C4-2B (cell line): Measurements from ENCODE around the gene MYPN.

Experiments used
- ZFX ChIP-seq: fragments of 450-650 bp; IDR thresholded peaks from 2 replicates; pipeline ENCODE4 v1.6.1; 2017
- TF ChIP-seq, protein P1 (sequence below): fragments of 450-650 bp; conservative IDR thresholded peaks from 2 replicates; pipeline ENCODE4 v1.5.1; 2017; ENCODE audit warnings: mild to moderate bottlenecking

DNA sequence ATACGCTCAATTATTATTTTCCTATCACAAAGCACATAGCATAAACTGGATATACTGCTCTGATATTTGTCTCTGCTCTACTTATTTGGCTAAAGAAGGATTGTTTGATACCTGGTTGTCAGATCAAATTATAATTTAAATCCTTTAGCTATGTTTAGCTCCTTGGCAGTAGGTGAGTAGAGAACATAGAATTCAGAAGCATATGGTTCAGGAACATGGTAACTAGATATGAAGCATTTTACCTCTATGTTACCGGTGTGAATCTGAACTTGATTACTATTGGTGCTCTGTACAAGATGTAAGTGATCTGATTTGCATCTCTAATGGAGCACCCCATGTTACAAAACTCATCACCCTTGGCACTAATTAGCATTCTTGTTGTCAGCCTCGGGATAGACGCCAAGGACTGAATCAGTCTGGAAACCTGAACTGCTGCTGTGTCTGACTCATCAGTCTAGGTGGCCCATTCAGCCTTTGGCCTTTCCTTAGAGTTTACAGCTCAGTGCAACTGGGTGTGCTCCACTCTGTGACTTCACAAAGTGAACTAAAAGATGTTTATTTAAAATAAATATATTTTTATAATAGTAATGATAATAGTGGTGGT is 12.3 kb upstream of the MYPN start:
- TF ChIP-seq, protein P1, sequence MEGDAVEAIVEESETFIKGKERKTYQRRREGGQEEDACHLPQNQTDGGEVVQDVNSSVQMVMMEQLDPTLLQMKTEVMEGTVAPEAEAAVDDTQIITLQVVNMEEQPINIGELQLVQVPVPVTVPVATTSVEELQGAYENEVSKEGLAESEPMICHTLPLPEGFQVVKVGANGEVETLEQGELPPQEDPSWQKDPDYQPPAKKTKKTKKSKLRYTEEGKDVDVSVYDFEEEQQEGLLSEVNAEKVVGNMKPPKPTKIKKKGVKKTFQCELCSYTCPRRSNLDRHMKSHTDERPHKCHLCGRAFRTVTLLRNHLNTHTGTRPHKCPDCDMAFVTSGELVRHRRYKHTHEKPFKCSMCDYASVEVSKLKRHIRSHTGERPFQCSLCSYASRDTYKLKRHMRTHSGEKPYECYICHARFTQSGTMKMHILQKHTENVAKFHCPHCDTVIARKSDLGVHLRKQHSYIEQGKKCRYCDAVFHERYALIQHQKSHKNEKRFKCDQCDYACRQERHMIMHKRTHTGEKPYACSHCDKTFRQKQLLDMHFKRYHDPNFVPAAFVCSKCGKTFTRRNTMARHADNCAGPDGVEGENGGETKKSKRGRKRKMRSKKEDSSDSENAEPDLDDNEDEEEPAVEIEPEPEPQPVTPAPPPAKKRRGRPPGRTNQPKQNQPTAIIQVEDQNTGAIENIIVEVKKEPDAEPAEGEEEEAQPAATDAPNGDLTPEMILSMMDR, result no peak
- TF ChIP-seq ZFX, result no peak
